ENCODE data around the gene HSPB6. TPM values are rescaled to one million over a fixed set of nuclear protein-coding genes. Genes with fewer than 3 reads are reported as not detected.
"Not testable (repeated sequence)": the region's sequence is repeated elsewhere in the genome, so short reads cannot be mapped to it uniquely, and the experiment has no call there.

Gene HSPB6
- total RNA-seq, 4 donors from 2014 or later: 107 to 203 (median 128) TPM

- DNase-seq (ENCODE audit: low spot score) (no peak), ATAC-seq (ENCODE audit: low FRiP score) (no peak)
- TF ChIP-seq CTCF (IDR thresholded peaks at IDR 0.05): no peak
These were observed 32.3 kb downstream of the HSPB6 start for GRCh38 chr19:35724560-35724959.

GRCh38 chr19:35724132-35724531, 32.7 kb downstream of the HSPB6 start:
- ATAC-seq (ENCODE audit: low FRiP score); DNase-seq (ENCODE audit: low spot score): not testable (repeated sequence)

- no peak for TF ChIP-seq CTCF (IDR thresholded peaks at IDR 0.05)
- no peak for ATAC-seq (ENCODE audit: low FRiP score)
- DNase-seq (ENCODE audit: low spot score): no peak
These were observed 33.2 kb downstream of the HSPB6 start for GRCh38 chr19:35723671-35724070.

- TF ChIP-seq CTCF (IDR thresholded peaks at IDR 0.05): no peak
- ATAC-seq (ENCODE audit: low FRiP score): no peak
- DNase-seq (ENCODE audit: low spot score): no peak
These were observed 33.9 kb downstream of the HSPB6 start for GRCh38 chr19:35722897-35723296.

GRCh38 chr19:35722461-35722860, 34.4 kb downstream of the HSPB6 start:
- ATAC-seq (ENCODE audit: low FRiP score) (no peak), DNase-seq (ENCODE audit: low spot score) (no peak)
- no peak for TF ChIP-seq CTCF (IDR thresholded peaks at IDR 0.05)

GRCh38 chr19:35721374-35721773, 35.5 kb downstream of the HSPB6 start:
- ATAC-seq (ENCODE audit: low FRiP score) (no peak), DNase-seq (ENCODE audit: low spot score) (no peak)
- TF ChIP-seq CTCF (IDR thresholded peaks at IDR 0.05): no peak

GRCh38 chr19:35720648-35721047, 36.2 kb downstream of the HSPB6 start:
- no peak for TF ChIP-seq CTCF (IDR thresholded peaks at IDR 0.05)
- DNase-seq (ENCODE audit: low spot score): no peak
- ATAC-seq (ENCODE audit: low FRiP score): no peak

GRCh38 chr19:35720163-35720524, 36.7 kb downstream of the HSPB6 start:
- ATAC-seq (ENCODE audit: low FRiP score) (no peak), DNase-seq (ENCODE audit: low spot score) (no peak)
- TF ChIP-seq CTCF (IDR thresholded peaks at IDR 0.05): no peak
